HG03066 (cell line): ENCODE data around the gene DNAJB11.
"Not testable (repeated sequence)": the region's sequence is repeated elsewhere in the genome, so short reads cannot be mapped to it uniquely, and the experiment has no call there.

Experiments
- ATAC-seq: cut with Tn5 transposase; IDR thresholded peaks from one replicate; pipeline ENCODE4 v1.9.1; 2021; ENCODE audit warnings: low read depth; ENCODE audit not compliant: unreplicated experiment

DNAJB11 gene

GRCh38 chr3:186570096-186570940 is at the start of gene DNAJB11:
Gene DNAJB11 (plus strand): TSS chr3:186570720. CDS start chr3:186570898, 178 bp downstream.
- peak; percentile 85 for ATAC-seq

GRCh38 chr3:186520957-186521842 is 49.3 kb upstream of the DNAJB11 start:
- peak; percentile 63 for ATAC-seq

- no peak for ATAC-seq
These were observed 47.5 kb upstream of the DNAJB11 start for GRCh38 chr3:186523022-186523421.

GRCh38 chr3:186523434-186523833 is 47.1 kb upstream of the DNAJB11 start:
- no peak for ATAC-seq

- no peak for ATAC-seq
These were observed 45.9 kb upstream of the DNAJB11 start for GRCh38 chr3:186524616-186525015.

- ATAC-seq: peak; percentile 26
These were observed 44.9 kb upstream of the DNAJB11 start for GRCh38 chr3:186525369-186526255.

- ATAC-seq: peak; percentile 14
These were observed 44.3 kb upstream of the DNAJB11 start for GRCh38 chr3:186526256-186526606.

- no peak for ATAC-seq
These were observed 41.1 kb upstream of the DNAJB11 start for GRCh38 chr3:186529201-186529999.

- no peak for ATAC-seq
These were observed 40.1 kb upstream of the DNAJB11 start for GRCh38 chr3:186530415-186530814.

- not testable (repeated sequence) for ATAC-seq
These were observed 38.8 kb upstream of the DNAJB11 start for GRCh38 chr3:186531694-186532093.

- ATAC-seq: peak; percentile 51
These were observed 37.9 kb upstream of the DNAJB11 start for GRCh38 chr3:186532598-186533072.

- peak; percentile 81 for ATAC-seq
These were observed 36.3 kb upstream of the DNAJB11 start for GRCh38 chr3:186534113-186534669.

- no peak for ATAC-seq
These were observed 33.4 kb upstream of the DNAJB11 start for GRCh38 chr3:186536883-186537844.

- no peak for ATAC-seq
These were observed 31.7 kb upstream of the DNAJB11 start for GRCh38 chr3:186538779-186539178.

- peak; percentile 51 for ATAC-seq
These were observed 30.2 kb upstream of the DNAJB11 start for GRCh38 chr3:186540221-186540834.

GRCh38 chr3:186540835-186541226 is 29.7 kb upstream of the DNAJB11 start:
- no peak for ATAC-seq

GRCh38 chr3:186544281-186544680 is 26.2 kb upstream of the DNAJB11 start, which contains the start of gene CRYGS:
Gene CRYGS (minus strand): TSS chr3:186544380. CDS start chr3:186544326, 54 bp downstream.
- ATAC-seq: no peak

GRCh38 chr3:186549497-186549896 is 21.0 kb upstream of the DNAJB11 start:
- ATAC-seq: no peak
